SK-N-MC (cell line): ENCODE data around the gene CIROP.

Experiments used
- EZH2 ChIP-seq: fragments of 200-600 bp; sonication (generic); IDR thresholded peaks from one replicate; pipeline ENCODE4 v1.6.1; 2017; ENCODE audit warnings: antibody characterized with exemption
- FOXP2 ChIP-seq: optimal IDR thresholded peaks from 2 replicates; pipeline ENCODE3; 2011; ENCODE audit warnings: mild to moderate bottlenecking, moderate library complexity; ENCODE audit not compliant: insufficient read depth; ENCODE audit errors: extremely low read length, control extremely low read depth
- POLR2AphosphoS5 ChIP-seq: IDR thresholded peaks from 2 replicates; pipeline ENCODE4 v1.6.1; 2012; ENCODE audit warnings: mild to moderate bottlenecking, low read depth, low read length, borderline replicate concordance

DNA sequence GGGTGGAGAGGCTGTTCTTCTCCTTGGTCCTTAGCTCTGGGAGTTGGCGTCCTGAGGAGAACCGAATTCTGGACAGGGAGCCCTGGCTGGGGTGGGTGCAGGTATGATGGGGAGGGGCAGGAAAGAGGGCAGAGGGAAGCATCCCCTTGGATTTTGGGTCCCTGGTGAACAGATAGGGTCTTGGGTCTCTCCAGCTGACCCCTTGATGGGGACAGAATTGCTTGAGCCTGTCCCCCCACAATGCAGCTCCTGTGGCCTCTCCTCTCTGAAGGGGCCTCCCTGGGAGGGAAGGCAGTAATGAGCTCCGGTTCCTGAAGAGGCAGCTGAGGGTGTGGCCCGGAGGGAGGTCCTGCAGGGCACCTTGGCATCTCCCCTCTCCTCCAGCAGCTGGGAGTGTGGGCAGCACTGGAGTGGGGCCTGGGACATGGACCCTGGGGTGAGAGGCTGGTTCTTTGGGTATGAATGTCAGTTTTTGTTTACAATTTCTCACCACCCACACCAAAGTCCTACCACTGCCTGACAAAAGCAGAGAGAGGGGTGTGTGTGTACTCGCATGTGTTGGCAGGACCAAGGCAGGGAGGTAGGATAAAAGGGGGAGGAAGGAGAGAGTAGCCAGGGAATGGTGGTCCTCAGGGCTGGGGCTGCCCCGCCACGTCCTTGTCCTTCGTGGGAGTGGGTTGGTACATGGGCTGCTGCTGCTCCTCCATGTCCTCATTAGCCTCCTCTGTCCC is 21.9 kb upstream of the CIROP start:
- TF ChIP-seq POLR2AphosphoS5: no peak
- no peak for TF ChIP-seq FOXP2
- no peak for TF ChIP-seq EZH2
